ACC112 (cell line): Measurements from ENCODE around the gene PRG3.

Experiments used
- H2AFZ ChIP-seq: fragments of 200-600 bp; sonication (generic); one replicate; pipeline ENCODE4 v1.6.0; 2017; ENCODE audit warnings: antibody characterized with exemption, low read length; ENCODE audit not compliant: unreplicated experiment
- H3K27ac ChIP-seq: fragments of 200-600 bp; sonication (generic); 2 replicates; pipeline ENCODE4 v1.5.1; 2014; ENCODE audit warnings: low read depth, mild to moderate bottlenecking, antibody characterized with exemption, low read length, moderate library complexity
- H3K27me3 ChIP-seq: fragments of 200-600 bp; sonication (generic); 2 replicates; pipeline ENCODE4 v1.6.1; 2014; ENCODE audit warnings: mild to moderate bottlenecking, antibody characterized with exemption, low read length, moderate library complexity, mixed read lengths; ENCODE audit not compliant: insufficient read depth
- H3K36me3 ChIP-seq: fragments of 200-600 bp; sonication (generic); 2 replicates; pipeline ENCODE4 v1.6.1; 2016; ENCODE audit warnings: mild to moderate bottlenecking, antibody characterized with exemption, low read length, moderate library complexity, mixed read lengths; ENCODE audit not compliant: insufficient read depth
- H3K4me1 ChIP-seq: fragments of 200-600 bp; sonication (generic); one replicate; pipeline ENCODE4 v1.6.1; 2016; ENCODE audit warnings: low read length, mixed read lengths; ENCODE audit not compliant: insufficient read depth, unreplicated experiment, control insufficient read depth
- H3K4me3 ChIP-seq: fragments of 200-600 bp; sonication (generic); 2 replicates; pipeline ENCODE4 v1.5.1; 2014; ENCODE audit warnings: mild to moderate bottlenecking, low read depth, low read length
- H3K79me2 ChIP-seq: fragments of 200-600 bp; sonication (generic); one replicate; pipeline ENCODE4 v1.6.0; 2016; ENCODE audit warnings: low read length; ENCODE audit not compliant: control insufficient read depth, unreplicated experiment, insufficient read depth

PRG3 gene

DNA sequence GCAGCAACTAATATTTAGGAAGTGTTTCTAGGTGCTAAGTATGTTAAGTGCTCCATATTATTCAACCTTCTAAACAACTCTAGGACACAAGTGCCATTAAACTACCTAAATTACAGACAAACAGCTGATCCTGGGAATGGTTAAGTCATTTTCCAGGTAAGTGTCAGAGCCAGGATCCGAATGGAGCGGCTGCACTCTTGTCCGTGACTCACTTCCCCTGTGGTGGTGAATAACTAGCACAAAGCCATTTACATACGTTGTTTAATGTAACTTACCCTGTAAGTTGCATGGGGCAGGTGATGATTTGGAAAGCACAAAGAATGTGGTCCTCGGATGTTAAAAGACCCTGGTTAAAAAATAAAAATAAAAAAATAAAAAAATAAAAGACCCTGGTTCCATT is 18.3 kb upstream of the PRG3 start:
- Histone ChIP-seq H3K4me3 (no peak overlapping the region), H3K79me2 (no peaks in the 10 kb centered on the region), H3K36me3 (peaks cover 2% of the 10 kb centered on the region; the same call in 1 of the 2 replicates), H3K4me1 (no peaks in the 10 kb centered on the region), H3K27ac (no peak overlapping the region), H2AFZ (no peak overlapping the region), H3K27me3 (peaks cover 35% of the 10 kb centered on the region)

- Histone ChIP-seq H3K36me3 (no peaks in the 10 kb centered on the region), H3K27me3 (peaks cover 52% of the 10 kb centered on the region), H2AFZ (no peak overlapping the region), H3K27ac (no peak overlapping the region), H3K4me3 (no peak overlapping the region), H3K4me1 (no peaks in the 10 kb centered on the region), H3K79me2 (no peaks in the 10 kb centered on the region)
Measured at GRCh38 chr11:57397394-57397990, 16.5 kb upstream of the PRG3 start.

DNA sequence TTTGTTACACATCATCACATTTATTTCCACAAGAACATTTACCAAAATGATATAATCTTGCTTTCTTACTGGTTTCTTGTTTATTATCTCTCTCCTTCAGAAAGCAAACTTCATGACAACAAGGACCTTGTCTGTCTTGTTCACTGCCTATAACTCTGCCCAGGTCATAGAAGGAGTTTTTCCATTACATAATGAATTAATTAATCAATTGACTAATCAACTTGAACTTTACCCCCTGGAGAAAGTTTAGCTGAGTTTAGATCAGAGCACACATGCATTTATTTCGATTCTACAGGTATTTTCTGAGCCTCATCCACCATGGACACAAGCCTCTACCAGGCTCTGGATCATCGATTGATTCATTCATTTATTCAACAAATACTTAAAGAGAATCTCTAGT is 15.8 kb upstream of the PRG3 start:
- no peak overlapping the region for H2AFZ ChIP-seq
- no peaks in the 10 kb centered on the region for H3K79me2 ChIP-seq
- no peak overlapping the region for H3K27ac ChIP-seq
- no peaks in the 10 kb centered on the region for H3K4me1 ChIP-seq
- H3K27me3 ChIP-seq = peaks cover 55% of the 10 kb centered on the region
- H3K4me3 ChIP-seq = no peak overlapping the region
- H3K36me3 ChIP-seq = no peaks in the 10 kb centered on the region

- Histone ChIP-seq H3K36me3 (no peaks in the 10 kb centered on the region), H3K27me3 (peaks cover 55% of the 10 kb centered on the region), H3K4me1 (no peaks in the 10 kb centered on the region), H3K79me2 (no peaks in the 10 kb centered on the region), H2AFZ (no peak overlapping the region), H3K27ac (no peak overlapping the region), H3K4me3 (no peak overlapping the region)
Measured at GRCh38 chr11:57395905-57396623, 15.1 kb upstream of the PRG3 start.

DNA sequence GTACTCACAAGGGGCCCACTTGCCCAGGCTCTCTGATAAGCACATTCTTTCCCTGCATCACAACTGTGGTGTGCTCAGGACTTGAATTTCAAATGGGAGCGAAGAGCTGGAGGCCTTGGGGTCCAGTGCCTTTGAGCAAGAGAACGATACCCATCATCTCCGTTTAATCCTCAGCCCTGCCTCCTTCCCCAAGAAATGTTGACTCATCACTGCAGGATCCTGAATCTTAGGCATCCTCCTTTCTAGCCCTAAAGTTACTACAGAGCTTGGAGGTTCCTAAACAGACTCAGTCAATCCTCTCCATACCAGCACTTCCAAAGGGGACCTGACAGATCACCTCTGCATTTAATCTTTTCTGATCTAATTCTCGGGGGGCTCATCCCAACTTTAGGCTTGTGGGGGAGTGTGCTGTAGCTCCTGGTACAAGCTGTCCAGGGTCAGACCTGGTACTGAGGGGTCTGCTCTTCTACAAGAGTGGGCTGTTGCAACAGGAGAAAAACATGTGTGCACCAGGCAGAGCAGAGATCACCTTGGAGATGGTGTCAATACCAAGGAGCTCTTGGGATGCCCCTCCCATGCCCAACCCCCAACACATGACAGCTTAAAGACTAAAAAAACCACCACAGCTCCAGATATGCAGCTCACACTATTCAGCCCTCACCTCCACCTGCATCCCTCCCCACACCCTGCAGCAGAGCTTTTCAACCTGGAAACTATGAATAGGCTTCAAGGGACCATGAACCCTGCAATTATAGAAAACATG is 13.4 kb upstream of the PRG3 start:
- H3K79me2 ChIP-seq = no peaks in the 10 kb centered on the region
- no peak overlapping the region for H2AFZ ChIP-seq
- H3K27me3 ChIP-seq = peaks cover 66% of the 10 kb centered on the region
- no peak overlapping the region for H3K27ac ChIP-seq
- H3K4me1 ChIP-seq = no peaks in the 10 kb centered on the region
- H3K4me3 ChIP-seq = no peak overlapping the region
- H3K36me3 ChIP-seq = no peaks in the 10 kb centered on the region

DNA sequence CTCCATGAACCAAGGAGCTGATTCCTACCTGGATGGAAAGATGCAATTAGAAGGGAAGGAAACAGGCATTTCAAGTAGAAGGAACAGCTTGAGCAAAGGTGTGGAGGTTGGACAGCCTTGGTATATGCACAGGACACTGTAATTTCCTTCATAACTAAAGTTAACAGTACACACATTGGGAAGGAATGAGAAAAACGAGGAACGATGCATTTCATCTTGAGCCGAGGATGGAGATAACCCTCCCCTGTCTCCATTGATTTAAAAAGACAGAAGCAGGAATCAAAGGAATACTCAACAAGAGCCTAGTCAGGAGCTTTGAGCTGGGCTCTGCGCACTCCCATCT is 11.8 kb upstream of the PRG3 start:
- Histone ChIP-seq H3K27me3 (peaks cover 69% of the 10 kb centered on the region), H3K36me3 (no peaks in the 10 kb centered on the region), H3K27ac (no peak overlapping the region)

DNA sequence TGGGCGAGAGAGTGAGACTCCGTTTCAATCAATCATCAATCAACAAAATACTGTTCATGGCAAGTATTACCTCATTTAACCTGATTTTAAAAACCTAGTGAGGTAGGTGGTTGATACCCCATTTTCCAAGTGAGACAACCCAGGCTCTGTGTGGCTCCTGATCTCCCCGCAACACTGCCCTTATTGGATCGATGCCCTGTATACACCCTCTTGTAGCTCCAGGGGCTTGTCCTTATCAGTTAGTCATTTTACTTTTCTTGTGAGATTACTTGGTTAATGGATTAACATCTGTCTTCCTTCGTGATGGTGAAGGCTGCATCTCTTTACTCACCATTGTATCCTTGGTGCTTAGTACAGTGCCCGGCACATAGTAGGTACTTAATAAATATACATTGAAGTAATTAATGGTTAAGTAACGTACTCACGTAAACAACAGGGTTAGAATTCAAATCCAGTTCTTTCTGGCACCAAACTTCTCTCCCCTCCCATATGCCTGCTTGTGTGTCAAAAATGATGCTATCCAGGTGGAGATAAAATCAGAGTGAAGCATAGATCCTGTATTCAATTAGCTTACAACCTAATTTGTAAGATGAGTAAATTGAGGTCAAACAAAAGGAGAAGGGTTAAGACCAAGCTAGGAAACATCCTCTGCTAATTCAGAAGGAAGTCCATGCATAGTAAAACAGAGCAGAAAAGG is 11.3 kb upstream of the PRG3 start:
- H3K36me3 ChIP-seq = no peaks in the 10 kb centered on the region
- no peak overlapping the region for H2AFZ ChIP-seq
- peaks cover 68% of the 10 kb centered on the region for H3K27me3 ChIP-seq
- H3K79me2 ChIP-seq = no peaks in the 10 kb centered on the region
- H3K4me1 ChIP-seq = no peaks in the 10 kb centered on the region
- no peak overlapping the region for H3K27ac ChIP-seq
- no peak overlapping the region for H3K4me3 ChIP-seq

More for the DNA sequence above, 11.8 kb upstream of the PRG3 start:
- Histone ChIP-seq H3K79me2 (no peaks in the 10 kb centered on the region), H3K4me3 (no peak overlapping the region), H2AFZ (no peak overlapping the region), H3K4me1 (no peaks in the 10 kb centered on the region)

- no peak overlapping the region for H3K4me3 ChIP-seq
- H3K27me3 ChIP-seq = peaks cover 72% of the 10 kb centered on the region
- no peaks in the 10 kb centered on the region for H3K79me2 ChIP-seq
- H3K4me1 ChIP-seq = no peaks in the 10 kb centered on the region
- no peak overlapping the region for H2AFZ ChIP-seq
- no peaks in the 10 kb centered on the region for H3K36me3 ChIP-seq
- no peak overlapping the region for H3K27ac ChIP-seq
Measured at GRCh38 chr11:57391539-57391938, 10.6 kb upstream of the PRG3 start.

GRCh38 chr11:57391111-57391510 is 10.2 kb upstream of the PRG3 start:
- peaks cover 72% of the 10 kb centered on the region for H3K27me3 ChIP-seq
- no peak overlapping the region for H2AFZ ChIP-seq
- no peaks in the 10 kb centered on the region for H3K36me3 ChIP-seq
- H3K79me2 ChIP-seq = no peaks in the 10 kb centered on the region
- no peak overlapping the region for H3K27ac ChIP-seq
- no peak overlapping the region for H3K4me3 ChIP-seq
- no peaks in the 10 kb centered on the region for H3K4me1 ChIP-seq

GRCh38 chr11:57390535-57390934 is 9.6 kb upstream of the PRG3 start, which contains the start of gene PRG2:
PRG2 (minus strand) TSS chr11:57390650; CDS start chr11:57389944, 706 bp downstream.
- Histone ChIP-seq H3K4me3 (no peak within 1 kb of the TSS), H2AFZ (no peak within 1 kb of the TSS), H3K27me3 (peaks cover 72% of the 10 kb centered on the region), H3K27ac (no peak within 1 kb of the TSS), H3K79me2 (no peaks in the 10 kb centered on the region), H3K36me3 (no peaks in the 10 kb centered on the region), H3K4me1 (no peaks in the 10 kb centered on the region)
